Fibroblast of skin of scalp (primary cell): Measurements from ENCODE around the gene VSTM2L.

Source experiments
- DNase-seq: peaks from one replicate; pipeline ENCODE4 v3.0.0-alpha.2; 2013

VSTM2L gene

GRCh38 chr20:37901240-37901639 is 1.7 kb upstream of the VSTM2L start:
- DNase-seq, result no peak

- DNase-seq, result peak; percentile 59
Measured at GRCh38 chr20:37901654-37902503, 1.0 kb upstream of the VSTM2L start.

GRCh38 chr20:37903317-37904007 is 535 bp downstream of the VSTM2L start:
- no peak for DNase-seq

- DNase-seq, result no peak
Measured at GRCh38 chr20:37904008-37904642, 1.2 kb downstream of the VSTM2L start.

- DNase-seq, result no peak
Measured at GRCh38 chr20:37904845-37905373, 2.0 kb downstream of the VSTM2L start.

GRCh38 chr20:37905671-37906613 is 3.0 kb downstream of the VSTM2L start:
- DNase-seq, result no peak

- DNase-seq, result no peak
Measured at GRCh38 chr20:37907330-37907676, 4.4 kb downstream of the VSTM2L start.

GRCh38 chr20:37907677-37908401 is 4.9 kb downstream of the VSTM2L start:
- DNase-seq, result peak; percentile 96

GRCh38 chr20:37911261-37911660 is 8.3 kb downstream of the VSTM2L start:
- no peak for DNase-seq

- DNase-seq, result peak; percentile 56
Measured at GRCh38 chr20:37911838-37912281, 8.9 kb downstream of the VSTM2L start.

GRCh38 chr20:37912874-37913273 is 9.9 kb downstream of the VSTM2L start:
- DNase-seq, result no peak

- DNase-seq, result peak; percentile 18
Measured at GRCh38 chr20:37913567-37914366, 10.8 kb downstream of the VSTM2L start.

- no peak for DNase-seq
Measured at GRCh38 chr20:37914367-37914671, 11.4 kb downstream of the VSTM2L start.

- peak; percentile 7 for DNase-seq
Measured at GRCh38 chr20:37914672-37915433, 11.9 kb downstream of the VSTM2L start.

GRCh38 chr20:37915434-37915787 is 12.5 kb downstream of the VSTM2L start:
- DNase-seq, result no peak

- no peak for DNase-seq
Measured at GRCh38 chr20:37915800-37916570, 13.1 kb downstream of the VSTM2L start.

- no peak for DNase-seq
Measured at GRCh38 chr20:37917461-37917860, 14.5 kb downstream of the VSTM2L start.

GRCh38 chr20:37918035-37918434 is 15.1 kb downstream of the VSTM2L start:
- no peak for DNase-seq

GRCh38 chr20:37919389-37920040 is 16.6 kb downstream of the VSTM2L start:
- DNase-seq, result peak; percentile 16
